Panc1 (cell line): ENCODE measurements around the gene KCTD1. TPM values are rescaled to one million over a fixed set of nuclear protein-coding genes. Genes with fewer than 3 reads are reported as not detected.

Experiments used
- ATAC-seq: fragments of 200-7000 bp; cut with Tn5 transposase; 2 replicates; pipeline ENCODE4 v1.9.1; 2020; ENCODE audit warnings: mild to moderate bottlenecking, moderate library complexity
- BruUV-seq: library from RNA; stranded (reverse); fragments of 400-500 nt; replicated peaks from 2 replicates; lab custom pipeline; 2021; lab: Mats Ljungman, UMichigan
- CTCF ChIA-PET: fragments of 300-600 bp; sonication (Branson Sonifier 250); formaldehyde crosslinking; loops from one replicate; lab custom pipeline; 2022; ENCODE audit warnings: antibody characterized with exemption; lab: Charles Lee
- POLR2A ChIA-PET: fragments of 300-600 bp; sonication (Branson Sonifier 250); formaldehyde crosslinking; loops from one replicate; lab custom pipeline; 2022; ENCODE audit warnings: antibody characterized with exemption; lab: Charles Lee
- DNase-seq: peaks from one replicate; pipeline ENCODE4 v3.0.0-alpha.2; 2010; ENCODE audit warnings: low read depth, low spot score
- H3K27ac ChIP-seq: 2 replicates; pipeline ENCODE4 v1.5.1; 2011; ENCODE audit warnings: mild to moderate bottlenecking, low read length, inconsistent platforms
- H3K27me3 ChIP-seq: fragments of 200-500 bp; sonication (Bioruptor generic); 2 replicates; pipeline ENCODE4 v1.6.0; 2014; ENCODE audit warnings: low read length, inconsistent platforms; ENCODE audit not compliant: control insufficient read depth, insufficient read depth
- H3K36me3 ChIP-seq: fragments of 200-500 bp; sonication (Bioruptor generic); 2 replicates; pipeline ENCODE4 v1.5.1; 2014; ENCODE audit warnings: inconsistent platforms, mild to moderate bottlenecking, low read length, moderate library complexity; ENCODE audit not compliant: control insufficient read depth, insufficient read depth
- H3K4me1 ChIP-seq: 2 replicates; pipeline ENCODE4 v1.5.1; 2011; ENCODE audit warnings: inconsistent platforms, mild to moderate bottlenecking, low read length, moderate library complexity; ENCODE audit not compliant: control insufficient read depth, insufficient read depth
- H3K4me3 ChIP-seq, 2 experiments: 2 replicates each; pipeline ENCODE4 v1.5.1; 2011 to 2012; ENCODE audit warnings: low read depth in 2 of 2, low read length in 2 of 2, mild to moderate bottlenecking in 2 of 2, inconsistent platforms in 1 of 2, moderate library complexity in 1 of 2
- H3K9me3 ChIP-seq: fragments of 200-500 bp; sonication (Bioruptor generic); 2 replicates; pipeline ENCODE4 v1.5.1; 2014; ENCODE audit warnings: low read depth, mild to moderate bottlenecking, inconsistent platforms, low read length, moderate library complexity; ENCODE audit not compliant: control insufficient read depth, insufficient read depth
- CTCF ChIP-seq: fragments of 450-650 bp; IDR thresholded peaks from 2 replicates; pipeline ENCODE4 v1.5.1; 2017; ENCODE audit warnings: mild to moderate bottlenecking
- POLR2AphosphoS5 ChIP-seq: IDR thresholded peaks from 2 replicates; pipeline ENCODE4 v1.6.1; 2012; ENCODE audit warnings: mild to moderate bottlenecking, low read depth, low read length, moderate library complexity
- REST ChIP-seq, 2 experiments: IDR thresholded peaks; 2 replicates each; pipeline ENCODE4 v1.6.1; 2011 to 2012; ENCODE audit warnings: low read depth in 2 of 2, control low read depth in 1 of 2, low read length in 1 of 2, mild to moderate bottlenecking in 1 of 2, moderate library complexity in 1 of 2; ENCODE audit not compliant: insufficient read depth in 1 of 2
- SIN3A ChIP-seq: IDR thresholded peaks from 2 replicates; pipeline ENCODE4 v1.6.1; 2012; ENCODE audit warnings: low read depth, mild to moderate bottlenecking, low read length, moderate library complexity, borderline replicate concordance; ENCODE audit not compliant: insufficient read depth
- TCF7L2 ChIP-seq: IDR thresholded peaks from 2 replicates; pipeline ENCODE4 v1.6.1; 2011; ENCODE audit warnings: mild to moderate bottlenecking, low read depth, low read length, inconsistent platforms
- in situ Hi-C: cut with HindIII; loops from 2 replicates; pipeline ENCODE4 v1.10.0; 2016; ENCODE audit warnings: low sequenced_read_pairs, low pct_unique_long_range_greater_than_20kb
- intact Hi-C: fragments of 100-400 bp; cut with micrococcal nuclease; formaldehyde crosslinking; loops from one replicate; pipeline ENCODE4 v1.10.0; 2022; ENCODE audit not compliant: unreplicated experiment
- total RNA-seq: library from RNA; stranded (reverse); gene quantifications from one replicate; pipeline ENCODE4 v1.2.1, GENCODE V29; 2021; ENCODE audit not compliant: unreplicated experiment

The KCTD1 gene
- total RNA-seq, 1 experiment from 2014 or later = 34.4 TPM

GRCh38 chr18:26466026-26466425, 82.3 kb downstream of the KCTD1 start:
- no peak for DNase-seq
- H3K36me3 ChIP-seq = no peaks in the 10 kb centered on the region
- in situ Hi-C loops (no loop called here), intact Hi-C loops (no loop called here)
- no peak overlapping the region for H3K4me3 ChIP-seq
- H3K27me3 ChIP-seq = no peaks in the 10 kb centered on the region
- no peaks in the 10 kb centered on the region for H3K9me3 ChIP-seq
- no peak for ATAC-seq
- H3K4me1 ChIP-seq = 0 out of 2 replicates have a peak, but pooled peaks cover 4% of the 10 kb centered on the region
- POLR2A ChIA-PET = no interaction called here
- BruUV-seq = no TSS peak
- no peak overlapping the region for H3K27ac ChIP-seq
- CTCF ChIA-PET = no interaction called here
- TF ChIP-seq POLR2AphosphoS5 = no peak
- no peak for TF ChIP-seq SIN3A
- TF ChIP-seq TCF7L2 = no peak
- TF ChIP-seq CTCF = no peak
- TF ChIP-seq REST (IDR thresholded peaks at IDR 0.05; ENCODE audit: insufficient read depth in 1 of 2, low read depth in 2 of 2, low read length in 1 of 2) = no peak

GRCh38 chr18:26465431-26465830, 82.9 kb downstream of the KCTD1 start:
- H3K36me3 ChIP-seq = no peaks in the 10 kb centered on the region
- no TSS peak for BruUV-seq

More at GRCh38 chr18:26465431-26465830, 82.9 kb downstream of the KCTD1 start:
- Histone ChIP-seq H3K4me3 (no peak overlapping the region), H3K27ac (no peak overlapping the region), H3K4me1 (0 out of 2 replicates have a peak, but pooled peaks cover 4% of the 10 kb centered on the region), H3K27me3 (no peaks in the 10 kb centered on the region), H3K9me3 (no peaks in the 10 kb centered on the region)
- in situ Hi-C loops = no loop called here
- ChIA-PET CTCF (no interaction called here), POLR2A (no interaction called here)
- DNase-seq = no peak
- intact Hi-C loops = no loop called here
- TF ChIP-seq POLR2AphosphoS5 = no peak
- no peak for TF ChIP-seq REST (IDR thresholded peaks at IDR 0.05; ENCODE audit: insufficient read depth in 1 of 2, low read depth in 2 of 2, low read length in 1 of 2)
- no peak for TF ChIP-seq CTCF
- TF ChIP-seq TCF7L2 = no peak
- TF ChIP-seq SIN3A = no peak
- no peak for ATAC-seq
